ENCODE measurements around the gene PTPRE. TPM values are rescaled to one million over a fixed set of nuclear protein-coding genes. Genes with fewer than 3 reads are reported as not detected.
"Not testable (repeated sequence)": the region's sequence is repeated elsewhere in the genome, so short reads cannot be mapped to it uniquely, and the experiment has no call there.

The PTPRE gene
- total RNA-seq, 1 donor from 2014 or later = 0.21 TPM

GRCh38 chr10:128091636-128092210 lies 184.8 kb downstream of the PTPRE start:
- Mint-ChIP-seq H3K36me3 (peaks cover 3% of the 10 kb centered on the region), H3K4me1 (no peaks in the 10 kb centered on the region), H3K27me3 (ENCODE audit: insufficient read depth, low read depth) (peaks cover 3% of the 10 kb centered on the region), H3K27ac (no peak overlapping the region), H3K4me3 (no peak overlapping the region), H3K9me3 (no peaks in the 10 kb centered on the region)
- no peaks in the 10 kb centered on the region for H3K79me2 ChIP-seq (ENCODE audit: low read depth)
- no peak overlapping the region for H3K9ac ChIP-seq
- no peaks in the 10 kb centered on the region for H3K9me3 ChIP-seq (ENCODE audit: low read depth)
- H3K27me3 ChIP-seq = no peaks in the 10 kb centered on the region
- DNase-seq (ENCODE audit: low spot score) = peak; percentile 51
- H3K4me1 ChIP-seq = no peaks in the 10 kb centered on the region
- H3K4me2 ChIP-seq = no peak overlapping the region
- H3K36me3 ChIP-seq = no peaks in the 10 kb centered on the region
- peaks cover 6% of the 10 kb centered on the region for H3F3A ChIP-seq (ENCODE audit: low read depth)
- peaks cover 8% of the 10 kb centered on the region for H4K20me1 ChIP-seq (ENCODE audit: low read depth)
- H3K4me3 ChIP-seq = no peak overlapping the region
- TF ChIP-seq CTCF (IDR thresholded peaks at IDR 0.05) = peak; percentile 42
- no peak for TF ChIP-seq EZH2phosphoT487 (IDR thresholded peaks at IDR 0.05)
- H3K27ac ChIP-seq = no peak overlapping the region
- H2AFZ ChIP-seq (replicated peaks) = no peak overlapping the region

- no peaks in the 10 kb centered on the region for H3K36me3 ChIP-seq
- H4K20me1 ChIP-seq (ENCODE audit: low read depth) = peaks cover 13% of the 10 kb centered on the region
- H3K4me3 ChIP-seq = no peak overlapping the region
- H2AFZ ChIP-seq (replicated peaks) = no peak overlapping the region
- H3K9ac ChIP-seq = no peak overlapping the region
- peaks cover 11% of the 10 kb centered on the region for H3F3A ChIP-seq (ENCODE audit: low read depth)
- no peaks in the 10 kb centered on the region for H3K27me3 ChIP-seq
- no peaks in the 10 kb centered on the region for H3K9me3 ChIP-seq (ENCODE audit: low read depth)
- TF ChIP-seq EZH2phosphoT487 (IDR thresholded peaks at IDR 0.05) (no peak), EZH2 (IDR thresholded peaks at IDR 0.05) (no peak)
- H3K4me2 ChIP-seq = no peak overlapping the region
- DNase-seq (ENCODE audit: low spot score) = no peak
- Mint-ChIP-seq H3K4me1 (no peaks in the 10 kb centered on the region), H3K27ac (no peak overlapping the region), H3K9me3 (no peaks in the 10 kb centered on the region), H3K4me3 (no peak overlapping the region), H3K36me3 (peaks cover 5% of the 10 kb centered on the region), H3K27me3 (ENCODE audit: insufficient read depth, low read depth) (peaks cover 3% of the 10 kb centered on the region)
- H3K79me2 ChIP-seq (ENCODE audit: low read depth) = no peaks in the 10 kb centered on the region
- no peaks in the 10 kb centered on the region for H3K4me1 ChIP-seq
- H3K27ac ChIP-seq = no peak overlapping the region
These were observed 185.6 kb downstream of the PTPRE start for GRCh38 chr10:128092454-128092853.

GRCh38 chr10:128094596-128094995 lies 187.7 kb downstream of the PTPRE start:
- H3K9ac ChIP-seq; H3K4me2 ChIP-seq; H3K79me2 ChIP-seq (ENCODE audit: low read depth); H3K4me1 ChIP-seq; H2AFZ ChIP-seq (replicated peaks); H3K9me3 ChIP-seq (ENCODE audit: low read depth); H3K9me3 Mint-ChIP-seq; H3K36me3 ChIP-seq; H3K4me3 Mint-ChIP-seq; DNase-seq (ENCODE audit: low spot score); H3K27me3 Mint-ChIP-seq (ENCODE audit: insufficient read depth, low read depth); H3K27ac ChIP-seq; H3K4me1 Mint-ChIP-seq; H3K4me3 ChIP-seq; H3K27ac Mint-ChIP-seq; H3K27me3 ChIP-seq: not testable (repeated sequence)
- H3K36me3 Mint-ChIP-seq = peaks cover 23% of the 10 kb centered on the region
- Histone ChIP-seq H4K20me1 (ENCODE audit: low read depth) (peaks cover 17% of the 10 kb centered on the region), H3F3A (ENCODE audit: low read depth) (peaks cover 11% of the 10 kb centered on the region)

DNA sequence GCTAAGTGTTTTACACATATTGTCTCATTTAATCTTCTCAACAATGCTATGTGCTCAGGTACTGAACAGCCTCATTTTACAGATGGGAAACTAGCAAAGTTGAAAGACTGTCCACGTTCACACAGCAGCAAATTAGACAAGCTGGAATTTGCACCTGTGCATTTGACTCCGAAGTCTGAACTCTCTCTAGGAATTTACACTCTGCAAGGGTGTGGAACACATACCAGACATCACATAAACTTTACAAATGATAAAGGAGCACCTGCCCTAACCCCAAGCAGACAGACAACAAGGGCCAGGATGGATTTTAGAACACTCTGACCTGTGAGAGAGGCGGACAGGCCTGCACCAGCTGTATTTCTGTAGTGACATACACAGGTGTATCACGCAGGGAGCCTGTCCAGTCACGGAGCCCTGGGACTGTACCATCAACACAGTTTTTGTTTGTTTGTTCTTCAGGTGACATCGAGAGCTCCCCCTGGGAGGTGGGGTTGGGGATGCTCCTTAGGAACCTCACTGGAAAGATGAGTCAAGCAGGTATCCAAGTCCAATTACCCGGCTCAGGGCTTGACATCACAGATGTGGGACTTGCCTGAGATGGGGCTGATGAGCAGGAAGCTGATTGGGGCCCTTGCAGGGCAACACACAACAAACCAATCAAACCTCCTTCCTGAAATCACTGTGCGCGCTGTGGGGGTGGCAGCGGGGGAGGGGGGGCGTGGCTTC lies 188.3 kb downstream of the PTPRE start:
- DNase-seq (ENCODE audit: low spot score) = no peak
- H3K9me3 ChIP-seq (ENCODE audit: low read depth) = no peaks in the 10 kb centered on the region
- H3K79me2 ChIP-seq (ENCODE audit: low read depth) = no peaks in the 10 kb centered on the region
- peaks cover 17% of the 10 kb centered on the region for H4K20me1 ChIP-seq (ENCODE audit: low read depth)
- peaks cover 26% of the 10 kb centered on the region for H3K36me3 Mint-ChIP-seq
- H3K4me2 ChIP-seq = no peak overlapping the region
- H3K9me3 Mint-ChIP-seq = no peaks in the 10 kb centered on the region
- peaks cover 6% of the 10 kb centered on the region for H3K36me3 ChIP-seq
- peaks cover 3% of the 10 kb centered on the region for H3K27me3 Mint-ChIP-seq (ENCODE audit: insufficient read depth, low read depth)
- no peaks in the 10 kb centered on the region for H3K27me3 ChIP-seq
- H3K27ac Mint-ChIP-seq = no peak overlapping the region
- H3K4me3 Mint-ChIP-seq = no peak overlapping the region
- no peak overlapping the region for H3K9ac ChIP-seq
- no peak overlapping the region for H3K27ac ChIP-seq
- H3K4me1 ChIP-seq = no peaks in the 10 kb centered on the region
- TF ChIP-seq EZH2 (IDR thresholded peaks at IDR 0.05) (no peak), EZH2phosphoT487 (IDR thresholded peaks at IDR 0.05) (no peak), CTCF (IDR thresholded peaks at IDR 0.05) (no peak)
- no peak overlapping the region for H3K4me3 ChIP-seq
- H3F3A ChIP-seq (ENCODE audit: low read depth) = peaks cover 11% of the 10 kb centered on the region
- H3K4me1 Mint-ChIP-seq = no peaks in the 10 kb centered on the region
- H2AFZ ChIP-seq (replicated peaks) = no peak overlapping the region

Data from neural progenitor cell (in vitro differentiated cells).